G401.6 (cell line): ENCODE measurements around the gene PRAMEF1.
"Not testable (repeated sequence)": the region's sequence is repeated elsewhere in the genome, so short reads cannot be mapped to it uniquely, and the experiment has no call there.

ENCODE experiments used
- FAIRE-seq: peaks from 2 replicates; lab custom pipeline; 2012; peaks lifted over from hg19 to GRCh38; lab: Jason Lieb, UNC

The PRAMEF1 gene, protein sequence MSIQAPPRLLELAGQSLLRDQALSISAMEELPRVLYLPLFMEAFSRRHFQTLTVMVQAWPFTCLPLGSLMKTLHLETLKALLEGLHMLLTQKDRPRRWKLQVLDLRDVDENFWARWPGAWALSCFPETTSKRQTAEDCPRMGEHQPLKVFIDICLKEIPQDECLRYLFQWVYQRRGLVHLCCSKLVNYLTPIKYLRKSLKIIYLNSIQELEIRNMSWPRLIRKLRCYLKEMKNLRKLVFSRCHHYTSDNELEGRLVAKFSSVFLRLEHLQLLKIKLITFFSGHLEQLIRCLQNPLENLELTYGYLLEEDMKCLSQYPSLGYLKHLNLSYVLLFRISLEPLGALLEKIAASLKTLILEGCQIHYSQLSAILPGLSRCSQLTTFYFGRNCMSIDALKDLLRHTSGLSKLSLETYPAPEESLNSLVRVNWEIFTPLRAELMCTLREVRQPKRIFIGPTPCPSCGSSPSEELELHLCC

GRCh38 chr1:12791097-12791496 lies at the start of gene PRAMEF1:
PRAMEF1 (plus strand) TSS chr1:12791397; CDS start chr1:12793228, 1,831 bp downstream.
- FAIRE-seq = not testable (repeated sequence)

GRCh38 chr1:12741946-12742345 lies 49.3 kb upstream of the PRAMEF1 start:
- no peak for FAIRE-seq

DNA sequence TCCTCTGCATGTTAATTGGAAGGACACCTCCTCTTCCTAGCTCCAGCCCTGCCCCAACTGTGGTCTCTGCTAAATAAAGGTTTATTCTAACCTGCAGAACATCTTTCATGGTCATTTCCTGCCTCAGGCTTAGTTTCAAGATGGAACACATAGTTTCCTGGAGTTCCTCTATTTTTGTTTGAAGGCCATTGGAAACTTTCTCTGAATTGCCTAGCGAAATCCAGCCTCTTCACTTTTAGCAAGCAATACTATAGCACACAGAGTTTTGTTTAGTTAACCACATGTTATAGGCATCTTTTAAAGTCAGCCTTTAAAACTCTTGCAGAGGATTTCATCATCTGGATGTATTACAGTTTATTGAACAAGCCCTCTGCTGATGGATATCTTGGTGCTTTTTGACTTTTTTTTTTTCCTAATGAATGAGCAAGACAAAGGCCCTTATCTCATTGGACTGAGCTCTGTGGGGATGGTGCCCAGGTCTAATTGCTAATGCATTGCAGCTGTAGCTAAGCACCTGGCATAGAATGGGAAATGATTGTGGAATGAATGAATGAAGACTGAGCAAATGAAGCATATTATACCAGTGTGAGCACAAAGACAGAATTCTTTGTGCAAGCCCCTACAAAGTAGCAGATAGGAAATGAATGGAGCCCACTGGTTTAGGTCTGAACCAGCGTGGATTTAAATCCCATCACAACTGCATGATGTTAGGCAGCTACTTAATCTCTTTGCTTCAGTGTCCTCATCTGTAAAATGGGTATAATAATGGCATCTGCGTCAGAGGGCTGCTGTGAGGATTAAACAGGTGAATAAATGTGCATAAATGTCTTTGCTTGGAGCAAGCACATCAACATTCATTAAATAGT lies 45.8 kb upstream of the PRAMEF1 start:
- no peak for FAIRE-seq

DNA sequence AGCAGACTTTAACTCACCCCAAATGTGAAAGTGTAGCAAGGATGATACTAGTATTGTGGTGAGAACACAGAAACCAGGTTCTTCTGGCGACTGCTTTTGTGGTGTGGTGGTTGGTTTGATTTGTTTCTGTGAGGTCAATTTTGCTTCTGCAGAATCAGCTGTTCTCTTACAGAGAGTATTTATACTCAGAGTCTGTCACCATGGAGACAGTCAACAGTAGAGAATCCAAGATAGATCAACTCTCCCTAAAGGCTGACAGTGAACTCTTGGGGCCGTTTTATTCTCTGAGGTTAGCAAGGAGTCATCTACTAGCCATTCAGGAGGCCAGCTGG lies 45.2 kb upstream of the PRAMEF1 start, which contains the start of gene CFAP107:
Gene CFAP107, plus strand, starts transcription at position 209 of the 332 bp plus-strand sequence. CDS start 231 bp downstream, outside the sequence.
- FAIRE-seq = no peak

- FAIRE-seq = no peak
Observed at GRCh38 chr1:12748778-12749355, 42.3 kb upstream of the PRAMEF1 start.

- no peak for FAIRE-seq
Observed at GRCh38 chr1:12754738-12755137, 36.5 kb upstream of the PRAMEF1 start.

GRCh38 chr1:12756273-12756672 lies 34.9 kb upstream of the PRAMEF1 start:
- no peak for FAIRE-seq

DNA sequence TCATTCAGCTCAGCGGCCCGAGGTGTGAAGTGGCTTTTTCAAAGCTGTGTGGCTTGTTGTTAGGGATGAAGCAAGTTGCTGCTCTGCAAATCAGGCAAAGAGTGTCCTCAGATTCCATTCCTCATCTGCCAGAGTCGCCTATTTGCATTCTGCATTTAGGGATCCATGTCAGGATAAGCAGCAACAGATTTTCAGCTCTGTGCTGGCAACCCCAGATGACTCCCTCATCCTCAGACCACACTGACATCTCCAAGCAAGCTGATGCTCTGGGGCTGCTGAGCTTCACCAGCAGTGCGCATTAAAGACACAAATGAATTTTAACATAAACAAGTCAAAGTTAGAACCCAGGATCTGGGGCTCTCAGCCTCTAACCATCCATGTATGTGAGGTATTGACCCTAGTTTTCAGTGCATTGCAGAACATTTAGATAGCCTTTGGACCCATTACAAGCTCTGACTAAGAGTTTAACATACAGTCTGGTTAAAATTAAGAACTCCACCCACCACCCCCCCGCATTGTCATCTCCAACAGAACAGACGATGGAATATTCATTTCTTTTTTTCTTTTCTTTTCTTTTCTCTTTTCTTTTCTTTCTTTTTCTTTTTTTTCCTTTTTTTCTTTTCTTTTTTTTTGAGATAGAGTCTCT lies 34.3 kb upstream of the PRAMEF1 start:
- FAIRE-seq = no peak

GRCh38 chr1:12757836-12758235 lies 33.4 kb upstream of the PRAMEF1 start:
- FAIRE-seq = no peak

GRCh38 chr1:12760256-12760795 lies 30.9 kb upstream of the PRAMEF1 start:
- FAIRE-seq = no peak

DNA sequence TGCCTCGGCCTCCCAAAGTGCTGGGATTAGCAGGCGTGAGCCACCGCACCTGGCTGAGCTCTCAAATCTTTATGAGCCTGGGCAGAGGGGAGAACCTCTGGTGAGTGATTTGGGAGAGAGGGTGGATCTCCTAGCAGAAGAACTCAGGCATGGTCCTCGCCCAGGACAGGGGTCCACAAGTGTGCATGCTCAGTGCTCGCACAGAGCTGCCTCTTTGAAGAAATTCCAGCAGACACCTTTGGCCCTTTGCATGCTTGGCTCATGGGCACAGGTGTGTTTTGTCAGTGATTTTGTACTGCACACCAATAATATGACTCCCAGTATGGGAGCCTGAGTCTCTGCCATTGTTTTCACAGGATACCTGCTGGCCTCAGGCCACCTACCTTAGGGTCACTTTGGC lies 29.4 kb upstream of the PRAMEF1 start:
- no peak for FAIRE-seq

DNA sequence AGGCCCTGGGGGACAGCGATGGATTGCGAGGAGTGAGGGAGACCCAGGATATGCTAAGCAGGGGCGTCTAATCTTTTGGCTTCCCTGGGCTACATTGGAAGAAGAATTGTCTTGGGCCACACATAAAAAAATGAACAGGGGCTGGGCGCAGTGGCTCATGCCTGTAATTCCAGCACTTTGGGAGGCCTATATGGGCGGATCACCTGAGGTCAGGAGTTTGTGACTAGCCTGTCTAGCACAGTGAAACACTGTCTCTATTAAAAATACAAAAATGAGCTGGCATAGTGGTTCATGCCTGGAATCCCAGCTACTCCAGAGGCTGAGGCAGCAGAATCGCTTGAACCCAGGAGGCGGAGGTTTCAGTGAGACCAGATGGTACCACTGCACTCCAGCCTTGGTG lies 28.4 kb upstream of the PRAMEF1 start:
- FAIRE-seq = no peak

GRCh38 chr1:12763479-12763878 lies 27.7 kb upstream of the PRAMEF1 start:
- FAIRE-seq = no peak

- FAIRE-seq = no peak
Observed at GRCh38 chr1:12764016-12764415, 27.2 kb upstream of the PRAMEF1 start.

GRCh38 chr1:12769031-12769430 lies 22.2 kb upstream of the PRAMEF1 start:
- FAIRE-seq = no peak

DNA sequence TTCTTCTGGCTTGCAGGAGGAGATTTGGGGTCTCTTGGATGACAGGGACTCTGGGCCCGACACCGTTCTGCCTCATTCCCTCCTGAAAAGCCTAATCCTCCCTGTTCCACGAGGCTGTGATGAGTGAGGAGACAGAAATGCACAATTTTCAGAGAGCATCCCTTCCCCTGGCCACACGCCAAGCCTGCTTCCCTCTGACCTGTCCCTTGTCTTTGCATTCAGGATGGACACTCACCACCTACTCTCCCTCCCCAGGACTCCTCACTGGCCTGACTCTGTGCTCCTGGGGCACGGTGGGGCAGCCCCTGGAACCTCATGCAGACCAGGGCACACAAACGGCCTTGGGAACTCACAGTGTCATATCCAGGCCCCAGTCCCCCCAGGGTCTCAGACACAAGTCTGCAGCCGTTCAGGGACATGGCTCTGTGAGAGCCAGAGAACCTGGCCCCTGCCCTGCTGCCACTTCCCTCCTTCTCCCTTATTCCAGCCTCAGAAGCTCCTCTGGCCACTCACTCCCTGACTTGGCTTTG lies 21.2 kb upstream of the PRAMEF1 start:
- FAIRE-seq = no peak

- FAIRE-seq = no peak
Observed at GRCh38 chr1:12770620-12771019, 20.6 kb upstream of the PRAMEF1 start.

DNA sequence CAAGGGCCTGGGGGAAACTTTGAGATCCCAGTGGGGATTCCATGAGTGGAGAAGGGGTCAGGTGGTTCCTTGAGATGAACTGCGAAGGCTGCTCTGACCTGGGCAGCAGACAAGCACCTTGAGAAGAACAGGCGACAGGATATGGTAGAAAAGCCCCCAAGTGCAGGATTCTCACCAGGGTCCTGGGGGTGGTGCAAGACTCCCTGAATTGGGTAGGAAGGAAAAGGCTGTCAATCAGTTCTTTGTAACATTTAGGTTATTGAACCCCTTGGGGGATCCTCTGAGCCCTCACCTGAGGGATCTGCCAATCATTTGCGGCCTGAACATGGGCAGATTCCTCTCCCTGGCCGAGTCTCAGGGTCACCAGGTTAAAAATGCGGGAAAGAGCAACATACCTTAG lies 20.0 kb upstream of the PRAMEF1 start:
- no peak for FAIRE-seq

- FAIRE-seq = no peak
Observed at GRCh38 chr1:12772520-12772919, 18.7 kb upstream of the PRAMEF1 start.

DNA sequence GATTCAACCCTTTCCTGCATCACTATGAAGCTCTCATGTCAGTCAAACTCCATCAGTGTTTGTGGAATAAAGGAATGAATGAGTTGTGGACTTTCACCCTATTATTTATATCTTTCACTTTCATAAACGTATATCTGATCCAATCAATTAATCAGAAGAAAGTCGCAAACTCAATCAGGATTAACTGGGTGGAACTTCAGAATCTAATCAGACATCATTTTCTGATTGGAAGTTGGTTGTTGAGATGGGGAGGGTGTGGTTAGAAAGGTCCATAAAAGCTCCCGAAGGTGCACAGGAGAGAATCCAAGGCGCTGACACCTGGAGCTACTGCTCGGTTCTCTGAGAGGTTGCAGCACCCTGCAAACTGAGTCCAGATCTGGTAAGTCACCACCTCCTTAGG lies 17.8 kb upstream of the PRAMEF1 start, which contains the start of gene PRAMEF12:
Gene PRAMEF12, plus strand, starts transcription at position 301 of the 400 bp plus-strand sequence. CDS start 1,130 bp downstream, outside the sequence.
- FAIRE-seq = no peak

DNA sequence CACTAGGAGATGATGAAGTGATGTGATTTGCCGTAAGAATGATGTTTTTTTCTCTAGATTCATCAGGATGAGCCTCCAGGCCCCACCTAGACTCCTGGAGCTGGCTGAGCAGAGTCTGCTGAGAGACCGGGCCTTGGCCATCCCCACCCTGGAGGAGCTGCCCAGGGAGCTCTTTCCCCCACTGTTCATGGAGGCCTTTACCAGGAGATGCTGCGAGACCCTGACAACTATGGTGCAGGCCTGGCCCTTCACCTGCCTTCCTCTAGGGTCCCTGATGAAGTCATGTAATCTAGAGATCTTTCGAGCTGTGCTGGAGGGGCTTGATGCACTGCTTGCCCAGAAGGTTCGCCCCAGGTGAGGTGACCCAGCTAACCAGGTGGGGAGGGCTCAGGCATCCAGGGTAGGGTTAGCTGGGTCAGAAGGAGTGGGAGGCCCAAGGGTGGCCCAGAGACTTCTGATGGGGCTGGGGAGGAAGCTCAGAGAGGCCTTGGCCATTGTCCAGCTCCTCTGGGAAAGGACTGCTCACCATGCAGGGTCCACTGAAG lies 16.3 kb upstream of the PRAMEF1 start:
- FAIRE-seq = no peak
